Trophoblast cell (in vitro differentiated cells and primary cell): ENCODE results near the gene C1GALT1.

Experiments used
- DNase-seq, 2 donors: peaks; one replicate each; pipeline ENCODE4 v3.0.0-alpha.2; 2016
- H2AFZ ChIP-seq: 2 replicates; pipeline ENCODE4 v1.6.1; 2013; ENCODE audit warnings: low read length, moderate library complexity, mild to moderate bottlenecking; ENCODE audit not compliant: insufficient read depth, poor library complexity
- H2AK5ac ChIP-seq: 2 replicates; pipeline ENCODE4 v1.6.1; 2013; ENCODE audit warnings: mild to moderate bottlenecking, low read length
- H2BK120ac ChIP-seq: 2 replicates; pipeline ENCODE4 v1.6.1; 2013; ENCODE audit warnings: low read length, mild to moderate bottlenecking, moderate library complexity; ENCODE audit not compliant: insufficient read depth, poor library complexity
- H2BK12ac ChIP-seq: 2 replicates; pipeline ENCODE4 v1.6.1; 2013; ENCODE audit warnings: mild to moderate bottlenecking, low read length, moderate library complexity
- H2BK5ac ChIP-seq: 2 replicates; pipeline ENCODE4 v1.6.1; 2013; ENCODE audit warnings: low read length, low read depth, moderate library complexity, mild to moderate bottlenecking; ENCODE audit not compliant: poor library complexity
- H3K14ac ChIP-seq: 2 replicates; pipeline ENCODE4 v1.6.1; 2013; ENCODE audit warnings: mild to moderate bottlenecking, low read length
- H3K18ac ChIP-seq: 2 replicates; pipeline ENCODE4 v1.6.1; 2013; ENCODE audit warnings: mild to moderate bottlenecking, low read length
- H3K23ac ChIP-seq: 2 replicates; pipeline ENCODE4 v1.6.1; 2013; ENCODE audit warnings: low read length
- H3K27ac ChIP-seq: 2 replicates; pipeline ENCODE4 v1.5.1; 2013; ENCODE audit warnings: low read depth, mild to moderate bottlenecking, inconsistent platforms, low read length, moderate library complexity
- H3K27me3 ChIP-seq: 2 replicates; pipeline ENCODE4 v1.6.1; 2013; ENCODE audit warnings: inconsistent platforms, mild to moderate bottlenecking, low read length, moderate library complexity; ENCODE audit not compliant: insufficient read depth
- H3K36me3 ChIP-seq, 2 experiments: 1 replicate in 1 of 2; 2 replicates in 1 of 2; pipeline ENCODE4 v1.6.1; 2013; ENCODE audit warnings: low read length in 2 of 2, mild to moderate bottlenecking in 2 of 2, moderate library complexity in 1 of 2; ENCODE audit not compliant: insufficient read depth in 2 of 2, control insufficient read depth in 1 of 2
- H3K4ac ChIP-seq: 2 replicates; pipeline ENCODE4 v1.6.1; 2013; ENCODE audit warnings: low read depth, mild to moderate bottlenecking, low read length, moderate library complexity
- H3K4me1 ChIP-seq, 2 experiments: 1 replicate in 1 of 2; 2 replicates in 1 of 2; pipeline ENCODE4 v1.6.1; 2013; ENCODE audit warnings: low read length in 2 of 2, mild to moderate bottlenecking in 2 of 2, moderate library complexity in 1 of 2; ENCODE audit not compliant: insufficient read depth in 2 of 2, control insufficient read depth in 1 of 2
- H3K4me2 ChIP-seq: 2 replicates; pipeline ENCODE4 v1.6.1; 2013; ENCODE audit warnings: inconsistent platforms, mild to moderate bottlenecking, low read length, moderate library complexity
- H3K4me3 ChIP-seq: 2 replicates; pipeline ENCODE4 v1.5.1; 2013; ENCODE audit warnings: mild to moderate bottlenecking, low read depth, low read length, inconsistent platforms
- H3K79me1 ChIP-seq: one replicate; pipeline ENCODE4 v1.6.1; 2013; ENCODE audit warnings: low read length
- H3K79me2 ChIP-seq: 2 replicates; pipeline ENCODE4 v1.6.1; 2013; ENCODE audit warnings: low read length, mild to moderate bottlenecking; ENCODE audit not compliant: control insufficient read depth, insufficient read depth, poor library complexity
- H3K9ac ChIP-seq: 2 replicates; pipeline ENCODE4 v1.6.1; 2013; ENCODE audit warnings: mild to moderate bottlenecking, low read length
- H3K9me3 ChIP-seq: 2 replicates; pipeline ENCODE4 v1.6.1; 2013; ENCODE audit warnings: low read depth, mild to moderate bottlenecking, control low read depth, inconsistent platforms, low read length; ENCODE audit not compliant: insufficient read depth
- H4K12ac ChIP-seq: 2 replicates; pipeline ENCODE4 v1.6.1; 2013; ENCODE audit warnings: low read depth, mild to moderate bottlenecking, low read length, moderate library complexity
- H4K8ac ChIP-seq: 2 replicates; pipeline ENCODE4 v1.6.1; 2013; ENCODE audit warnings: low read depth, mild to moderate bottlenecking, low read length, moderate library complexity
- H4K91ac ChIP-seq: one replicate; pipeline ENCODE4 v1.6.1; 2013; ENCODE audit warnings: low read depth, mild to moderate bottlenecking, low read length, moderate library complexity
- WGBS: extraction: QIAGEN DNeasy Blood & Tissue Kit; methylation state at CpG from one replicate; pipeline ENCODE4 v1.1.7; 2013; ENCODE audit warnings: missing lambda C conversion rate; ENCODE audit not compliant: insufficient read length, insufficient coverage; ENCODE audit errors: extremely low coverage; 5-methylcytosine and 5-hydroxymethylcytosine counted together

Gene C1GALT1

GRCh38 chr7:7166318-7166717, 16.0 kb upstream of the C1GALT1 start:
- Histone ChIP-seq H3K79me1 (peaks cover 2% of the 10 kb centered on the region), H2BK5ac (no peak overlapping the region), H4K12ac (no peak overlapping the region), H3K36me3 (no peaks in the 10 kb centered on the region), H3K4me2 (no peak overlapping the region), H2BK120ac (no peak overlapping the region), H3K27me3 (no peaks in the 10 kb centered on the region), H3K9ac (no peak overlapping the region), H3K4ac (no peak overlapping the region), H2AFZ (no peak overlapping the region), H3K14ac (no peak overlapping the region), H3K23ac (no peak overlapping the region), H3K79me2 (no peaks in the 10 kb centered on the region), H3K27ac (no peak overlapping the region), H3K4me3 (no peak overlapping the region), H4K91ac (no peak overlapping the region), H3K4me1 (peaks cover 2 to 6% of the 10 kb centered on the region in 2 experiments), H4K8ac (no peak overlapping the region), H3K9me3 (no peaks in the 10 kb centered on the region), H2BK12ac (no peak overlapping the region), H2AK5ac (no peak overlapping the region), H3K18ac (no peak overlapping the region)
- no peak for DNase-seq
- WGBS, result no CpG with 5 or more reads among the region's 3 CpGs

GRCh38 chr7:7169296-7169695, 13.0 kb upstream of the C1GALT1 start:
- no peak overlapping the region for H2BK12ac ChIP-seq
- H2BK120ac ChIP-seq, result no peak overlapping the region
- H4K91ac ChIP-seq, result no peak overlapping the region
- no peak overlapping the region for H2AFZ ChIP-seq
- H3K18ac ChIP-seq, result no peak overlapping the region
- H3K27ac ChIP-seq, result no peak overlapping the region
- H3K4me2 ChIP-seq, result no peak overlapping the region
- H3K23ac ChIP-seq, result no peak overlapping the region
- no peak overlapping the region for H4K8ac ChIP-seq
- H3K14ac ChIP-seq, result no peak overlapping the region
- H3K4me1 ChIP-seq, result peaks cover 2 to 8% of the 10 kb centered on the region in 2 experiments
- H3K9ac ChIP-seq, result no peak overlapping the region
- no peak overlapping the region for H3K4me3 ChIP-seq
- no CpG with 5 or more reads among the region's 1 CpG for WGBS
- H4K12ac ChIP-seq, result no peak overlapping the region
- H3K79me1 ChIP-seq, result peaks cover 2% of the 10 kb centered on the region
- no peaks in the 10 kb centered on the region for H3K36me3 ChIP-seq
- DNase-seq, result no peak
- H2AK5ac ChIP-seq, result no peak overlapping the region
- no peak overlapping the region for H2BK5ac ChIP-seq
- H3K4ac ChIP-seq, result no peak overlapping the region
- no peaks in the 10 kb centered on the region for H3K79me2 ChIP-seq
- H3K27me3 ChIP-seq, result no peaks in the 10 kb centered on the region
- H3K9me3 ChIP-seq, result no peaks in the 10 kb centered on the region

GRCh38 chr7:7173956-7174632, 8.2 kb upstream of the C1GALT1 start:
- Histone ChIP-seq H3K9me3 (no peaks in the 10 kb centered on the region), H2AK5ac (no peak overlapping the region), H3K79me2 (no peaks in the 10 kb centered on the region), H3K4me1 (peaks cover 2 to 6% of the 10 kb centered on the region in 2 experiments), H3K4me2 (no peak overlapping the region), H3K4ac (no peak overlapping the region), H2AFZ (no peak overlapping the region), H3K14ac (no peak overlapping the region), H3K18ac (no peak overlapping the region), H4K8ac (no peak overlapping the region), H3K4me3 (no peak overlapping the region), H3K36me3 (no peaks in the 10 kb centered on the region), H4K12ac (no peak overlapping the region), H2BK12ac (no peak overlapping the region), H3K9ac (no peak overlapping the region), H3K27me3 (no peaks in the 10 kb centered on the region), H3K79me1 (peaks cover 14% of the 10 kb centered on the region), H2BK5ac (no peak overlapping the region), H4K91ac (no peak overlapping the region), H2BK120ac (no peak overlapping the region), H3K23ac (no peak overlapping the region), H3K27ac (no peak overlapping the region)
- peak; percentile 30 to 59 for DNase-seq
- whole genome bisulfite sequencing, result no CpG with 5 or more reads among the region's 6 CpGs

GRCh38 chr7:7175075-7175695, 7.2 kb upstream of the C1GALT1 start:
- WGBS, result no CpG with 5 or more reads among the region's 2 CpGs

More at GRCh38 chr7:7175075-7175695, 7.2 kb upstream of the C1GALT1 start:
- peak in 1 of 2 donors; percentile 79 for DNase-seq
- H2AFZ ChIP-seq, result no peak overlapping the region
- H2BK5ac ChIP-seq, result peak overlapping the region; percentile 54
- no peak overlapping the region for H2AK5ac ChIP-seq
- peak overlapping the region; percentile 7 for H4K91ac ChIP-seq
- no peak overlapping the region for H4K12ac ChIP-seq
- no peak overlapping the region for H3K4me3 ChIP-seq
- peak overlapping the region; percentile 36 for H2BK120ac ChIP-seq
- no peak overlapping the region for H3K18ac ChIP-seq
- H3K9me3 ChIP-seq, result no peaks in the 10 kb centered on the region
- no peak overlapping the region for H3K9ac ChIP-seq
- H3K23ac ChIP-seq, result no peak overlapping the region
- no peak overlapping the region for H4K8ac ChIP-seq
- peak overlapping the region; percentile 51 for H2BK12ac ChIP-seq
- peak overlapping the region; percentile 87 for H3K27ac ChIP-seq
- H3K4ac ChIP-seq, result no peak overlapping the region
- no peak overlapping the region for H3K14ac ChIP-seq
- H3K27me3 ChIP-seq, result no peaks in the 10 kb centered on the region
- no peaks in the 10 kb centered on the region for H3K79me2 ChIP-seq
- H3K79me1 ChIP-seq, result peaks cover 14% of the 10 kb centered on the region
- peaks cover 2 to 6% of the 10 kb centered on the region in 2 experiments for H3K4me1 ChIP-seq
- H3K4me2 ChIP-seq, result no peak overlapping the region
- no peaks in the 10 kb centered on the region for H3K36me3 ChIP-seq
